Anterior cingulate cortex (tissue), 58 donors: ENCODE measurements around the gene ZNF132.

Experiments used
- DNase-seq, 58 donors: peaks; one replicate each; lab custom pipeline; 2025; lab: John Stamatoyannopoulos, UW

ZNF132 gene

GRCh38 chr19:58394821-58395219, 45.1 kb downstream of the ZNF132 start:
- DNase-seq, result no peak

- no peak for DNase-seq
These were observed 46.3 kb downstream of the ZNF132 start for GRCh38 chr19:58393725-58394033.

GRCh38 chr19:58392945-58393724, 46.8 kb downstream of the ZNF132 start:
- no peak for DNase-seq

GRCh38 chr19:58388175-58388526, 51.8 kb downstream of the ZNF132 start:
- no peak for DNase-seq

- no peak for DNase-seq
These were observed 52.4 kb downstream of the ZNF132 start for GRCh38 chr19:58387338-58388174.

- peak; percentile 69 to 99 (median 95) for DNase-seq
These were observed 53.2 kb downstream of the ZNF132 start, which contains the start of gene RPS5 for GRCh38 chr19:58386576-58387337. Gene RPS5, plus strand, starts transcription at chr19:58387269. Its CDS starts 869 bp downstream, at chr19:58388138.

GRCh38 chr19:58385891-58386575, 53.9 kb downstream of the ZNF132 start:
- DNase-seq, result peak in 2 of 58 donors; percentile 40 to 42

GRCh38 chr19:58385313-58385890, 54.6 kb downstream of the ZNF132 start:
- DNase-seq, result no peak

- no peak for DNase-seq
These were observed 56.9 kb downstream of the ZNF132 start for GRCh38 chr19:58382997-58383603.
